GM19328 (cell line): ENCODE data around the gene FUZ.

Experiments used
- ATAC-seq: cut with Tn5 transposase; IDR thresholded peaks from one replicate; pipeline ENCODE4 v1.9.1; 2021; ENCODE audit warnings: mild to moderate bottlenecking, moderate library complexity; ENCODE audit not compliant: unreplicated experiment

FUZ gene

GRCh38 chr19:49812997-49813861 is at the start of gene FUZ:
TSS of gene FUZ (minus strand) at chr19:49813292. CDS start at chr19:49813106, 186 bp downstream.
- no peak for ATAC-seq

DNA sequence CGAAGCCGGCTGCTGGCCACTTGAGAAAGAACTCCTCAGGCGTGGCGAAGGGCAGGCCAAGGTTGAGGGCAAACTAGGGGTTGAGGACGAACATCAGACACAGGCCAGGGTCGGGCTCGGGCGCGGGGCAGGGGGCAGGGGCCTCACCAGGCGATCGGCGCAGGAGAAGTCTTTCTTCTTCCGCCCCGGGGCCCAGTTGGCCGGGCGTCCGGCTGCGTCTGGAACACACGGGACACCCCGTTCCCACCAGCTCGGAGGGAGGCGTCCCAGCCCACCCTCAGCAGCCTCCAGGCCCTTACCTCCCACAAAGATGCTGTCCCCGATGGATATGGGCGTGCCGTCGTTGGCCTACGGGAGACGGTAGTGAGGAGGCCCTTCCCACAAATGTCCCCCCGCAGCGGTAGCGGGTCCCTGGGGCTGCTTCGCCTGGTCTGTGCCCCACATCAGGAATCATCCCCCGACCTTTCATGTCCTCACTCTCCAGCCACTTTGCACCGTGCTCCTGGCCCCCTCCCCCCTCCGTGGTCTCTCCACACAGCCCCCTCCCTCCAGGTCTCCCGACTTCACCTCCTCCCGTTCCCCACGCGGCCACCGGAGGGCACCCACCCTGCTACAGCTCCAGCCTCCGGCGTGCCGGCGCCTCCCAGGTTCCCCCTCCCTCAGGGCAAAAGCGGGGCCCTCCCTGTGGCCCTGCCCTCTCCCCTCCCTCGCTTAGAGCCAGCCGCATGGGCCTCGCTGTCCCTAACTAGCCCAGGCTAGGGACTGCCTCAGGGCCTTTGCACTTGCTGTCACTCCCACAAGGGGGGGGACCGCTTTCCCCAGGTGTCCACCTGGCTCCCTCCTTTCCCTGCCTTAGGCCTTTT is 49.5 kb upstream of the FUZ start:
- ATAC-seq = no peak

DNA sequence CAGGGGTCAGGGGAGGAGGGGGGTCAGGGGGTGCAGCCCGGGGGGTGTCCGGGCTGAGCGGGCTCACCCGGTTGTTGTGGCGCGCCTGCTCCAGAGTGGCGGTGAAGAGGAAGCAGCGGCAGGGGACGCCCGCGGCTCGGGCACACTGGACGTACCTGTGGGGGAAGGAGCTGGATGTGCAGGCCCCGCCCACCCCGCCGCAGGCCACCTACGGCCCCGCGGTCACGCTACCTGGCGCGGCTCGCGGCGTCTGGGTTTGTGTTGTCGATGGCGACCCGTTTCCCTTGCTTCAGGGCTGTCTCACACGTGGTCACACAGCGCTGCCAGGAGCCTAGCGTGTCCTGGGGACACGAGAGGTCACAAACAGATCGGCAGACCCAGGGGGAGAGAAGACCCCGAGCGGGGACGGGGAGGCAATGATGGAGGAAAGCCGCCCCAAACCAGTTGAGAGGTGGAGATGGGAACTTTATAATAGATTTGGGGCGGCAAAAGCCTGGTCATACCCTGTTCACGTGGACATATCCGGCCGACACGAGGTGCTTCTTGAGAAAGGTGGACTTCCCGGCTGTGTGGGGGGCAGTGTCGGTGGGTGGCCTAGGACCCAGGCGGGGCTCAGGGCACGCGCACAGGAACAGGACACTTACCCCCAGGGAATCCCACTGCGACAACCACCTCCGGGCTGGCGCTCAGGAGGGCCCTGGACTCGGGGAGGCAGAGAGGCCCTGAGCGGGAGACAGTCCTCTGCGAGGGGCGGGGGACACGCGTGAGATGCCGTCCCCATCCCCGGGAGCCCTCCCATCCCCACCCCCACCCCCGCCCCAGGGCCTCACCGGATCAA is 48.7 kb upstream of the FUZ start:
- ATAC-seq = no peak

DNA sequence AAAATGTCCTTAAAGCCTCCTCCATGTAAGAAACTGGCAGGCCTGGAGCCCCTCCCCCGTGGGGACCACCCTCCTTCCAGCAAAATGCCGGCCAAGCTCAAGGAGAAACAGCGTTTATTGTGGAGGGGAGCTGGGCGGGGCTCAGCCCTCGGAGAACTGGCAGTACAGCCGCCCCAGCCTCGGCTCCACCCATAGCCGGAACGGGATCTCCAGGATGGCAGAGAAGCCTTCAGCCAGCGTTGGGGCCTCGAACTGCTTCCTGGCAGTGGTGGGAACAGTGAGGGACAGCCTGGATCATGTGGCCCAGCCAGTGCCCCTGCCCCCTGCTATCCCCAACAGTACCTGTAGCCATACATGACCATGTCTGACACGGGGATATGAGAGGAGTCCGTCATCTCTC is 48.0 kb upstream of the FUZ start:
- no peak for ATAC-seq

DNA sequence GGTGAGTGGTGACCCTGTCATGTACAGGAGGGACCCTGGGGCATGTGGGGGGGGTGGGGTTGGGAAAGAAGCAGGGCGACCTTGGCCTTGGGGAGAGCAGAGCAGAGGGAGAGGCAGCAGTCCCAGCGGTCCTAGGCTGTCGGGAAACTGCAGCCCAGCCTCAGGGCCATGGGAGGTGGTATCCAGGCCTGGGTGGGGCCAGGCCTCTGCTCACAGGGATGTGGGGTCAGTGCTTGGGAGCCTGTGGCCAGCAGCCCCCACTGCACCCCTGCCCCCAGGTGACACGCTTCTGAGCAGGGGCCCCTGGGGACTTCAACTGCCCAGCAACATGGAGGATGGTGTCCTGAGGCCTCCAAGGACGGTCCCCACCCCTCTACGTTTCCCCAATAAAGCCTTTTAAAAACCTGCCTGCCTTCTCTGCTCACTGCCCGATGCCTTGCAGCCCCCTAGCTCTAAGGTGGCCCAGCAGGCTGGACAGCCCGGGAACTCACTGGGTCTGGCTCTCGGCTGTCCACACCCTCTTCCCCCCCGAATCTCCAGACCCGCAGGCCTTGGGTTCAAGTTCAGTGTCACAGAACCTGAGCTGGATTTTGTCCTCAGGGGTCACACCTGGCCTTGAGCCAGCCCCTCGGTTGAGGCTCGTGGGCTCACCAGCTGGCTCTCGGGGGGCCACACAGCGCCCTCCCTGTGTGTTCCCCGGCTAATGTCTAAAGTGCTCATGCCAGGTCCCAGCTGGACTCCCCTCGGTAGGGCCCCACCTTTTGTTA is 47.4 kb upstream of the FUZ start:
- ATAC-seq = no peak

- ATAC-seq = no peak
Observed at GRCh38 chr19:49859682-49860335, 46.7 kb upstream of the FUZ start.

GRCh38 chr19:49858088-49858985 is 45.2 kb upstream of the FUZ start:
- ATAC-seq = no peak

DNA sequence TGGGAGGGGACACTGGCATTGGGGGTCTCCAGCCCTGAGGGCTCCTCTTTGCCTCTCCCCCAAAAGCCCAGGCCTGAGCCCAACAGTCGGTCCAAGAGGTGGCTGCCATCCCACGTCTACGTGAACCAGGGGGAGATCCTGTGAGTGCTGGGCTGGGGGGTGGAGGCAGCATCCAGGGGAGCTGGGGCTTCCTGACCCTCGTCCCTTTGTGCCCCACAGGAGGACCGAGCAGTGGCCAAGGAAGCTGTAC is 44.7 kb upstream of the FUZ start:
- ATAC-seq = no peak

GRCh38 chr19:49857061-49857837 is 44.2 kb upstream of the FUZ start:
- ATAC-seq = no peak

GRCh38 chr19:49856574-49857021 is 43.5 kb upstream of the FUZ start:
- ATAC-seq = no peak

- ATAC-seq = no peak
Observed at GRCh38 chr19:49855676-49856573, 42.8 kb upstream of the FUZ start.

DNA sequence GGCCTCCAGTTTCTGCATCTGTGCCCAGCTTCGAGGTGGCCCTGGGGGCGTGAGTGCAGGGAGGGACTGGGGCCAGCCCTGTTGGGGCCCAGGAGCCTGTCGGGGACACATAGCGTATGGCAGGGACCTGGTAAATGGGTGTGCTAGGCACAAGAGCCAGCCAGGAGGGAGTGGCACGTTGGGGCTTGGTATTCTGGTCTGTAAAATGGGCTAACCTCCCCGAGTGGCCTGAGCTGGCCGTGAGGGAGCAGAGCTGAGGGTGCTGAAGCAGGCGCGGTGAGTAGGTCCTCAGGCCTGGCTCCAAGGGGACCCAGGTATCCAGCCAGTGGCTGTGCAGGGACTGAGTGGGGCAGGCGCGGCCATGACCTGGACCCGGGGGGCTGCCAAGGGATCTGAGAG is 42.2 kb upstream of the FUZ start:
- no peak for ATAC-seq

DNA sequence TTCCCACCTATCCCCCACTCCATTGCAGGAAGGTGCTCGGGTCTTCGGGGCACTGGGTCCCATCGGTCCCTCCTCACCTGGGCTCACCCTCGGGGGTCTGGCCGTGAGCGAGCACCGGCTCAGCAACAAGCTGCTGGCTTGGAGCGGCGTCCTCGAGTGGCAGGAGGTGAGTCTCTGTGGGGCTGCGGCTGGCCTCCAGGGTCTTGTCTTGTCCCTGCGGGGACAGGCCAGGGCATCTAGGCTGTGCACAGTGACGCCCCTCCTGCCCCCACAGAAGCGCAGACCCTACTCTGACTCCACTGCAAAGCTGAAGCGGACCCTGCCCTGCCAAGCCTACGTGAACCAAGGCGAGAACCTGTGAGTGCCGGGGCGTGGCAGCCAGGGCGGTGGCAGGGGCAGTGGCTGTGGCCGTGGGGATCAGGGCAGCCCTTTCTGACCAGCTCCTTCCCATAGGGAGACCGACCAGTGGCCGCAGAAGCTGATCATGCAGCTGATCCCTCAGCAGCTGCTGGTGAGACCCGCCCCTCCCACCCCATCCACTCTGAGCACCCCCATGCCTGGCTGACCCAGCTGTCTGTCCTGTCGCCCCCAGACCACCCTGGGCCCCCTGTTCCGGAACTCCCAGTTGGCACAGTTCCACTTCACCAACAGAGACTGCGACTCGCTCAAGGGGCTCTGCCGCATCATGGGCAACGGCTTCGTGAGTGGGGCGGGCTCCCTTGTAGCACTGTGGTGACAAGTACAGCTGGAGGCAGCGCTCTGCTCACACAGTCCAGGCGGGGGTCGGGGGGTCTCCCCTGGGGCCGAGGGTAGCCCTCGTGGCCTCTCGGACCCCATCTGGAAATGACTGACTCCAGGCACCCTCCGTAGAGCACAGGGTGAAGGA is 41.5 kb upstream of the FUZ start:
- no peak for ATAC-seq

- no peak for ATAC-seq
Observed at GRCh38 chr19:49853852-49854377, 40.8 kb upstream of the FUZ start.

GRCh38 chr19:49852631-49853126 is 39.6 kb upstream of the FUZ start:
- ATAC-seq = no peak
